GM10248 (cell line): ENCODE results near the gene ST3GAL3.

Source experiments
- CTCF ChIA-PET: fragments of 300-600 bp; sonication (Branson Sonifier 250); formaldehyde crosslinking; extraction: SDS; loops from one replicate; lab custom pipeline; 2021; ENCODE audit warnings: antibody characterized with exemption; lab: Yijun Ruan, JAX
- POLR2A ChIA-PET: fragments of 350-650 bp; sonication (Branson Sonifier 250); formaldehyde crosslinking; extraction: SDS; loops from one replicate; lab custom pipeline; 2020; ENCODE audit warnings: antibody characterized with exemption; lab: Yijun Ruan, JAX
- DNase-seq: peaks from one replicate; pipeline ENCODE4 v3.0.0; 2012; ENCODE audit errors: extremely low spot score
- TF ChIP-seq, protein P1 (sequence below): IDR thresholded peaks from 2 replicates; pipeline ENCODE4 v1.5.1; 2012; ENCODE audit warnings: mild to moderate bottlenecking, low read depth; ENCODE audit errors: extremely low read depth, missing control alignments, control extremely low read depth

The ST3GAL3 gene

DNA sequence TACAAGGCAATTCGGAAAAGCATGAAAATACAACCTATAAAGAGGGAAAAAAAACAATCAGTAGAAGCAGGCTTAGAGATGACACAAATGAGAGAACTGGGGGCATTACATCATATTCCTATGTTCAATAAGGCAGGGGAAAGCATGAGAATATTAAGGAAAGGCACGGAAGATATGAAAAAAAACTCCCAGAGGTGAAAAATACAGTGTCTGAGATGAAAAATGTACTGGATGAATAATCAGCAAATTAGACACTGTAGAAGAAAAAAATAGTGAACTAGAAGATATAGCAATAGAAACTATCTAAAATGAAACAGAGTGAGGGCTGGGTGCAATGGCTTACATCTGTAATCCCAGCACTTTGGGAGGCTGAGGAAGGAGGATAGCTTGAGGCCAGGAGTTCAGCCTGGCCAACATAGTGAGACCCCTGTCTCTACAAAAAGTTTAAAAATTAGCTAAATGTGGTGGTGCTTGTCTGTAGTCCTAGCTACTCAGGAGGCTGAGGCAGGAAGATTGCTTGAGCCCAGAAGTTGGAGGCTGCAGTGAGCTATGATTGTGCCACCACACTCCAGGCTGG is 101.8 kb downstream of the ST3GAL3 start:
- DNase-seq: no peak
- ChIA-PET CTCF (interaction anchor here (0.8 to 1.5 kb wide), 5 partner anchors 10 to 125 kb away, joined by 3 to 4 read pairs (median 3); partner anchors contain the start of gene ARTN), POLR2A (no interaction called here)
- TF ChIP-seq, protein P1, sequence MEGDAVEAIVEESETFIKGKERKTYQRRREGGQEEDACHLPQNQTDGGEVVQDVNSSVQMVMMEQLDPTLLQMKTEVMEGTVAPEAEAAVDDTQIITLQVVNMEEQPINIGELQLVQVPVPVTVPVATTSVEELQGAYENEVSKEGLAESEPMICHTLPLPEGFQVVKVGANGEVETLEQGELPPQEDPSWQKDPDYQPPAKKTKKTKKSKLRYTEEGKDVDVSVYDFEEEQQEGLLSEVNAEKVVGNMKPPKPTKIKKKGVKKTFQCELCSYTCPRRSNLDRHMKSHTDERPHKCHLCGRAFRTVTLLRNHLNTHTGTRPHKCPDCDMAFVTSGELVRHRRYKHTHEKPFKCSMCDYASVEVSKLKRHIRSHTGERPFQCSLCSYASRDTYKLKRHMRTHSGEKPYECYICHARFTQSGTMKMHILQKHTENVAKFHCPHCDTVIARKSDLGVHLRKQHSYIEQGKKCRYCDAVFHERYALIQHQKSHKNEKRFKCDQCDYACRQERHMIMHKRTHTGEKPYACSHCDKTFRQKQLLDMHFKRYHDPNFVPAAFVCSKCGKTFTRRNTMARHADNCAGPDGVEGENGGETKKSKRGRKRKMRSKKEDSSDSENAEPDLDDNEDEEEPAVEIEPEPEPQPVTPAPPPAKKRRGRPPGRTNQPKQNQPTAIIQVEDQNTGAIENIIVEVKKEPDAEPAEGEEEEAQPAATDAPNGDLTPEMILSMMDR: no peak

DNA sequence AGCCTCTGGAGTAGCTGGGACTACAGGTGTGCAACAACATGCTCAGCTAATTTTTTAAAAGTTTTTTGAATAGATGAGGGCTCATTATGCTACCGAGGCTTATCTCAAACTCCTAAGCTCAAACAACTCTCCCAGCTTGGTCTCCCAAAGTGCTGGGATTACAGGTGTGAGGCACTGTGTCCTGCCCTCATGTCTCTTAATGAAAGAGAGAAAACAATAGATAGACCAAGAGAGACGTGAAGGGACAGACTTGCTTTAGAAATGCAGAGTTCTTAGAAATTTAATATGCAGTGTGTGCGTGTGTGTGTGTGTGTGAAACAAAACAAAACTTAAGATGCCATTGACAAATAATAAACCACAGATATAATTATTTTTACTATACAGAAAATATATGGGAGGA is 105.2 kb downstream of the ST3GAL3 start:
- TF ChIP-seq, protein P1: no peak
- DNase-seq: no peak
- POLR2A ChIA-PET: no interaction called here
- CTCF ChIA-PET: interaction anchor here (1.2 to 1.9 kb wide), 2 partner anchors 9 to 11 kb away, joined by 3 to 5 read pairs; no protein-coding TSS in a partner anchor

DNA sequence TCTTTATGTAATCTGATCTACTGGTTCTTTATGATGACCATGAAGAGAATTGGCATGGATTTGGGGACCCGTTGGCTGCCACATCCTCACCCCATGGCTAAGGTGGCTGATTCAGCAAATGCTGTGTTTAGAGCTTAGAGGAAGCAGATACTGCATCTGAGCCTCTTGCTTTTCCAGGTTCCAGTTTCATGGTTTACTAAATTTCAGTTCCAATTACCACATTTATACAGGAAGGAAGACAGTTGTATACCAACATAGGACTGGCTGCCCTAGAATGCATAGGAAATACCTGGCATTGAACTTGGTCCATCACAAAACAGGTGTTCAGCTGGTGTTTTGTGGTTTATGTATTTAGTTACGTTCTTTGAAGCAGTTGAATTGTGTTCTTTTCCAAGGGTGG is 107.1 kb downstream of the ST3GAL3 start:
- POLR2A ChIA-PET: no interaction called here
- TF ChIP-seq, protein P1: no peak
- CTCF ChIA-PET: interaction anchor here (1.0 to 1.9 kb wide), 3 partner anchors 9 to 23 kb away, joined by 3 to 5 read pairs (median 4); no protein-coding TSS in a partner anchor

DNA sequence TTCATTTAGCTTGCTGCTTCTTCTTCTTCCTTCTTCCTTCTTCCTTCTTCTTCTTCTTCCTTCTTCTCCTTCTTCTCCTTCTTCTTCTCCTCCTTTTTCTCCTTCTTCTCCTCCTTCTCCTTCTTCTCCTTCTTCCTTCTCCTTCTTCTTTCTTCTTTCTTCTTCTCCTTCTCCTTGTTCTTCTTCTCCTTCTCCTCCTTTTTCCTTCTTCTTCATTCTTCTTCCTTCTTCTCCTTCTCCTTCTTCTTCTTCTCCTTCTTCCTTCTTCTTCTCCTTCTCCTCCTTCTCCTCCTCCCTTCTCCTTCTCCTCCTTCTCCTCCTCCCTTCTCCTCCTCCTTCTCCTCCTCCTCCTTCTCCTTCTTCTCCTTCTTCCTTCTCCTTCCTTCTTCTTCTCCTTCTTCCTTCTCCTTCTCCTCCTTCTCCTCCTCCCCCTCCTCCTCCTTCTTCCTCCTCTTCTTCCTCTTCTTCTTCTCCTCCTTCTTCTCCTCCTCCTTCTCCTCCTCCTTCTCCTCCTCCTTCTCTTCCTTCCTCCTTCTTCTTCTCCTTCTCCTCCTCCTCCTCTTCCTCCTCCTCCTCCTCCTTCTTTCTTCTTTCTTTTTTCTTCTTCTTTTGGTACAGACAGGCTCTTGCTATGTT is 110.1 kb downstream of the ST3GAL3 start:
- DNase-seq: no peak
- ChIA-PET CTCF (no interaction called here), POLR2A (no interaction called here)
- TF ChIP-seq, protein P1: no peak

More for the DNA sequence above, 107.1 kb downstream of the ST3GAL3 start:
- no peak for DNase-seq

DNA sequence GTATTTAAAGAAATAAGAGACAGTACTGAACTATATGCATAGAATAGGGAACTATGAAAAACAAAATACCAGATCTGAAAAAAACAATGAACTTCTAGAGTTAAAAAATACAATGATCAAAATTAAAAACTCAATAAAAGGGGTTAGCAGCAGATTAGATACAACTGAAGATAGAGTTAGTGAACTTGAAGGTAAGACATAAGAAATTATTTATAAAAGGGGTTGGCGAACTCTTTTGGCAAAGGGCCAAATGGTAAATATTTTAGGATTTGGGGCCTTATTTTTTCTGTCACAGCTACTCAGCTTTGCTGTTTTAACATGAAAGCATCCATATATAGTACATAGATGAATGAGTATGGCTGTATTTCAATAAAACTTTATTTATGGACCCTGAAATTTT is 111.4 kb downstream of the ST3GAL3 start:
- CTCF ChIA-PET: no interaction called here
- DNase-seq: no peak
- TF ChIP-seq, protein P1: no peak
- POLR2A ChIA-PET: no interaction called here

DNA sequence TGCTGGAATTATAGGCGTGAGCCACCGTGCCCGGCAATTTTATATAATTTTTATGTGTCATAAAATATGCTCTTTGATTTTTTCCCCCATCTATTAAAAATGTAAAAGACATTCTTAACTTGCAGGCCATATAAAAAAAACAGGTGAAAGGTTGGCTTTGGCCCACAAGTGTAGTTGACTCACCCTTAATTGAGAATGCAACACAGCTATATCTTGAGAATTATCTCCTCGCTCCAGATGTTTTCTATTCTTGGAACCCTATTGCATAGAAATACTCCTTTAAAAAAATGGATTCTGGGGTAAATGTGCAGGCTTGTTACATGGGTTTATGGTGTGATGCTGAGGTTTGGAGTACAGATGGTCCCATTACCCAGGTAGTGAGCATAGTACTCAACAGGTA is 112.0 kb downstream of the ST3GAL3 start:
- no peak for DNase-seq
- ChIA-PET CTCF (interaction anchor here (0.7 to 1.2 kb wide), 3 partner anchors 10 to 56 kb away, joined by 3 to 4 read pairs (median 3); no protein-coding TSS in a partner anchor), POLR2A (no interaction called here)
- TF ChIP-seq, protein P1: no peak
